Right lobe of liver (tissue), 4 donors: ENCODE data around the gene LRRTM4.

Experiments used
- CTCF ChIP-seq, 4 donors: fragments of 200-600 bp in 3 of 4; fragments of 450-650 bp in 1 of 4; IDR thresholded peaks; one replicate each; pipeline versions ENCODE4 v1.5.1 to v1.8.0; 2016 to 2022; ENCODE audit warnings: antibody characterized with exemption in 4 of 4, mild to moderate bottlenecking in 2 of 4
- POLR2A ChIP-seq: fragments of 450-650 bp; IDR thresholded peaks from one replicate; pipeline ENCODE4 v1.6.1; 2017; ENCODE audit warnings: antibody characterized with exemption, mild to moderate bottlenecking
- donor health status: DM: no; HTN: no; CAD: no.
- donor health status: DM: no; HTN: no; CAD: no.
- donor health status: DM: no; HTN: yes; CAD: no.

- TF ChIP-seq CTCF (IDR thresholded peaks at IDR 0.05) (no peak), POLR2A (no peak)
Measured at GRCh38 chr2:76998704-76999103, 523.5 kb downstream of the LRRTM4 start.
